Loucy (cell line): Measurements from ENCODE around the gene LTBP2.

Source experiments
- EZH2phosphoT487 ChIP-seq: fragments of 200-600 bp; IDR thresholded peaks from 2 replicates; pipeline ENCODE4 v1.6.1; 2018; ENCODE audit warnings: antibody characterized with exemption, mild to moderate bottlenecking, moderate library complexity, borderline replicate concordance
- TF ChIP-seq, protein P1 (sequence below): fragments of 200-600 bp; sonication (generic); conservative IDR thresholded peaks from 2 replicates; pipeline ENCODE4 v1.5.1; 2014; ENCODE audit warnings: mild to moderate bottlenecking, antibody characterized with exemption, low read length

DNA sequence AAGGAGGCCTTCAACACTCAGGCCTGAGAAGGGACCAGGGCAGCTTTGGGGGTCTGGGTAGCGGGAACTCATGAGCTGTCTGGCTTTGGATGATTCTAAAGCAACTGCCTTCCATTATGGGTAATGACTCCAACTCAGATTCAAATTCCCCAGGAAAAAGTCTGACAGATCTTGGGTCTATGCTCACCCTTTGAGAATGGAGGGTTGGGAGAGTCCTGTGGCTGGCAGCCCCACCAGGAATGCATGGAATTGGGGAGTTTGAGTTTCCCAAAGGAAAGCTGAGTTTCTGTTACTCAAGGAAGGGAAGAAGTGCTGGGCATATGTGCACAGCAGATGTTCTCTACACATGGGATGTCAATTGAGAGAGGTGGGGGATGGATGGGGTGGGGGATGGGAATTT lies 22.4 kb upstream of the LTBP2 start:
- TF ChIP-seq, protein P1, sequence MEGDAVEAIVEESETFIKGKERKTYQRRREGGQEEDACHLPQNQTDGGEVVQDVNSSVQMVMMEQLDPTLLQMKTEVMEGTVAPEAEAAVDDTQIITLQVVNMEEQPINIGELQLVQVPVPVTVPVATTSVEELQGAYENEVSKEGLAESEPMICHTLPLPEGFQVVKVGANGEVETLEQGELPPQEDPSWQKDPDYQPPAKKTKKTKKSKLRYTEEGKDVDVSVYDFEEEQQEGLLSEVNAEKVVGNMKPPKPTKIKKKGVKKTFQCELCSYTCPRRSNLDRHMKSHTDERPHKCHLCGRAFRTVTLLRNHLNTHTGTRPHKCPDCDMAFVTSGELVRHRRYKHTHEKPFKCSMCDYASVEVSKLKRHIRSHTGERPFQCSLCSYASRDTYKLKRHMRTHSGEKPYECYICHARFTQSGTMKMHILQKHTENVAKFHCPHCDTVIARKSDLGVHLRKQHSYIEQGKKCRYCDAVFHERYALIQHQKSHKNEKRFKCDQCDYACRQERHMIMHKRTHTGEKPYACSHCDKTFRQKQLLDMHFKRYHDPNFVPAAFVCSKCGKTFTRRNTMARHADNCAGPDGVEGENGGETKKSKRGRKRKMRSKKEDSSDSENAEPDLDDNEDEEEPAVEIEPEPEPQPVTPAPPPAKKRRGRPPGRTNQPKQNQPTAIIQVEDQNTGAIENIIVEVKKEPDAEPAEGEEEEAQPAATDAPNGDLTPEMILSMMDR: no peak
- no peak for TF ChIP-seq EZH2phosphoT487
